DMS114 treated with DMSO at 0.1 percent for 48 hours (cell line): ENCODE measurements around the gene RNF25.

Experiments
- DNase-seq: peaks from one replicate; lab custom pipeline; 2025; ENCODE audit not compliant: unreplicated experiment; lab: John Stamatoyannopoulos, UW

RNF25 gene, protein sequence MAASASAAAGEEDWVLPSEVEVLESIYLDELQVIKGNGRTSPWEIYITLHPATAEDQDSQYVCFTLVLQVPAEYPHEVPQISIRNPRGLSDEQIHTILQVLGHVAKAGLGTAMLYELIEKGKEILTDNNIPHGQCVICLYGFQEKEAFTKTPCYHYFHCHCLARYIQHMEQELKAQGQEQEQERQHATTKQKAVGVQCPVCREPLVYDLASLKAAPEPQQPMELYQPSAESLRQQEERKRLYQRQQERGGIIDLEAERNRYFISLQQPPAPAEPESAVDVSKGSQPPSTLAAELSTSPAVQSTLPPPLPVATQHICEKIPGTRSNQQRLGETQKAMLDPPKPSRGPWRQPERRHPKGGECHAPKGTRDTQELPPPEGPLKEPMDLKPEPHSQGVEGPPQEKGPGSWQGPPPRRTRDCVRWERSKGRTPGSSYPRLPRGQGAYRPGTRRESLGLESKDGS

GRCh38 chr2:218671654-218672566 is at the start of gene RNF25, which contains the start of gene STK36:
TSS of gene RNF25 (minus strand) at chr2:218672002. CDS start at chr2:218671970, 32 bp downstream.
TSS of gene STK36 (plus strand) at chr2:218672086. CDS start at chr2:218672830, 744 bp downstream.
- DNase-seq, result peak; percentile 95

DNA sequence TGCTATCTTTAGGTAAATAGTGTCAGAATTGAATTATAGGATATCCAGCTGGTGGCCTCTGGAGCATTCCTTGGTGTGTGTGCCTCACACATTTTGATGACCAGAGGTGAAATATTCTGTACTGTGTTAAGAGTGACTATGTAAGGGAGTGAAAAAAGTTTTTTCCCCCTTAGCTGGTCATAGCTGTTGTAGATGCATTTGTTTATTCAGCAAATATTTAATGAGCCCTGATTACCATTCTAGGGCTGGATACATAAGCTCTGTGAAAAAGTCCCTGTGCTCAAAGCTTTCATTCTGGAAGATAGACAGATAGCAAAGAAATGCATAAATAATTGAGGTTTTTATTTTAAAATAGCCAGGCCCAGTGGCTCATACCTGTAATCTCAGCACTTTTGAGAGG is 49.7 kb upstream of the RNF25 start:
- no peak for DNase-seq

DNA sequence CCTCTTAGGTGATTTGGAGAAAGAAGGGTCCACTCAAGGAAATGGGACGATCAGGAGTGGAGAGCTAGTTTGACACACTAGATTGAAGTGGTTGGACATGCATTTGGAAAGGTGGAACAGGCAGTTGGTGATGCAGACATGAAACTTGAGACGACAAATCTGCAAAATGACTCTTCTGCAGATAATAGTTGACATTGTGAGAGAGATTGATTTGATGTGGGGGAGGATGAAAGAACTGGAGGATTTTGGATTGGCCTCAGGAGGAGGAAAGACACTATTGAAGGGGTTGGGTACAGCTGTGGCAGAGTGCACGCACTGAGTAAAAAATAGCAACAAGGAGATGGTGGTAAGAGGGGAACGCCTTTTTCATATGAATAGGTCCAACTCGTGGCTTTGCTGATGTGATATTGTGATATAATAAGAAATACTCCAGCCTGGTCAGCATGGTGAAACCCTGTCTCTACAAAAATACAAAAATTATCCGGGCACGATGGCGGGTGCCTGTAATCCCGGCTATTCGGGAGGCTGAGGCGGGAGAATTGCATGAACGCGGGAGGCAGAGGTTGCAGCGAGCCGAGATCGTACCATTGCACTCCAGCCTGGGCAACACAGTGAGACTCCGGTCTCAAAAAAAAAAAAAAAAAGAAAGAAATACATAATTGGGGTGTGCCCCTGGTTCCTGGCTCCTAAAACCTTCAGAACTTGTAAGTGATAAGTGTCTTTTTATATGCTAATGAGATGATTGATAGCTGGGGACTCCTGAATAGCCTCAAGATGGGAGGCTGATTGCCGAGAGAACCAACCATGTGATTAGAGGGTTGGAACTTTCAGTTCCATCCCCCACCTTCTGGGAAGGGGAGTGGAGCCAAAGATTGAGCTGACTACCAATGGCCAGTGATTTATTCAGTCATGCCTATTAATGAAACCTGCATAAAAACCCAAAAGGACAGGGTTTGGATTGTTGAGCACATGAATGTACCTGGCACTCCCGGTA is 48.5 kb upstream of the RNF25 start:
- no peak for DNase-seq

DNA sequence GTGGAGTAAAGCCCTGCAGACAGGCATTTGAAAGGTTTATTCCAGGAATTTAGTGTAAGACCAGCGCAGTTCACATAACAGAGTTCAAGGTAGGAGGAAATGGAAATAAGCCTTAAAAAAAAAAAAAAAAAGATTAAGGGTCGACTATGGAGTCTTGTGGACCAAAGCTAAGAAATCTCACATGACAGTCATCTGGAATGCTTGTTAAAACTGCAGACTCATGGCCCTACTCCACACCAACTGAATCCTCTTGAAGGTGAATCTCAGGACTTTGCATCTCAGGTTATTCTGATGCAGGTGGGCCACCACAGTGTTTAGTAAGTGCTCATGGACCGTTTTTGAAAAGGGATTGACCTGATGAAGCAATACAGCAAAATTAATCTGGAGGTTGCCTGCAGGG is 47.7 kb upstream of the RNF25 start:
- DNase-seq, result no peak

DNA sequence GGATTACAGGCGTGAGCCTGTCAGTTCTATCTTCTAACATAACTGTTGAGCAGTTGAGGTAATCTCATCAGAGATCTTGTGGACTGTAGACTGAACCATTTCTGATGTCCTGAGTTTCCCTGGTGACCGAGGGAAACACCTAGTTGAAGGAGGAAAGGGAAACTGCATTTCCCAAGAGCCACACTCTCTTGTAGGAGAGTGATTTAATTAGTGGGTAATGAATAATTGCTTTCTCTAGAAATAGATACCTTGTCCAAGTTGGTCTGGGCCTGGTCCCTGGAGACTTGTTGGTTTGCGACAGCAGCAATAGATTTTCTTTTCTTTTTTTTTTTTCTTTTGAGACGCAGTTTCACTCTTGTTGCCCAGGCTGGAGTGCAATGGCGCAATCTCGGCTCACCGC is 46.3 kb upstream of the RNF25 start:
- DNase-seq, result no peak

- no peak for DNase-seq
These were observed 45.5 kb upstream of the RNF25 start for GRCh38 chr2:218717262-218717661.

- no peak for DNase-seq
These were observed 44.3 kb upstream of the RNF25 start for GRCh38 chr2:218716070-218716469.

- no peak for DNase-seq
These were observed 42.1 kb upstream of the RNF25 start for GRCh38 chr2:218713922-218714321.

GRCh38 chr2:218711550-218711929 is 39.7 kb upstream of the RNF25 start:
- DNase-seq, result no peak

DNA sequence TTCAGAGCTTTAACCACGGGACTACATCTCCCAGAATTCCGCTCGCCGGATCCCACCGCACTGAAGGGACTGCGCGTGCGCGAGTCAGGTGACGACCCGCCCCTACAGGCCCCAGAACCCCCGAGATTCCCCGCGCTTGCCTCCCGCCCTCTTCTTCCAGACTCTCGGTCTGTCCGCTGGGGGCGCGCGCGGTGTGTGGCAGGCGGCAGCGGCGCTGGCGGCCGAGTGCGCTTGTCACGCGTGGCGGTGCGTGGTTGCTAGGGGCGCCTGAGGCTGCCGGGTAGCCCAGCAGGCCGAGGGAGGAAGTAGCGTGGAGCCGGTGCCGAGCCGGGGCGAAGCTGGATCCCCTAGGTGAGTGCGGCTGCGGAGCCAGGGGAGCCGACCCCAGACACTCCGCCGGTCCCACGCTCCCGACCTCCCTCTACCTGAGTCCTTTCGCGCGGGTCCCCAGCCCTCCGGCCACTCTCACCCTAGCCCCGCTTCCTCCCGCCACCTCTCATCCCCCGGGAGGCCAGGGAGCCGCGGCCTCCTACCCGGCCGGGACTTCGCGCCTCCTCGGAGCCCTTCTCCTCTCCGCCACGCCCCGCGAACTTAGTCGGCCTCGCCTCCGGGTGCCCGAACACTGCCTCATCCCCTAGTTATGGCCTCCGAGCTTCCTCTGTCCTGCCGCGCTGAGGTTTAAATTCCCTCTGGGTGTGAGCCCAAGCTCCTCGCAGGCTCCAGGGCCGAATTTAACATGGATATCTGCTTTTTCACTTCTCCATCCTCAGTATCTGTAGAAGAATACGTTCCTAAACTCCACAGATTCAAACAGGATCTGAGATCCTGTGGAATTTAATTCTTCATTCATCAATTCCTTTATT is 39.1 kb upstream of the RNF25 start, which contains the start of gene TTLL4:
Gene TTLL4 (plus strand): TSS at position 149 of the 863 bp plus-strand sequence. CDS start 26,842 bp downstream, outside the sequence.
- DNase-seq, result peak; percentile 92

- no peak for DNase-seq
These were observed 38.5 kb upstream of the RNF25 start for GRCh38 chr2:218710334-218710686.

DNA sequence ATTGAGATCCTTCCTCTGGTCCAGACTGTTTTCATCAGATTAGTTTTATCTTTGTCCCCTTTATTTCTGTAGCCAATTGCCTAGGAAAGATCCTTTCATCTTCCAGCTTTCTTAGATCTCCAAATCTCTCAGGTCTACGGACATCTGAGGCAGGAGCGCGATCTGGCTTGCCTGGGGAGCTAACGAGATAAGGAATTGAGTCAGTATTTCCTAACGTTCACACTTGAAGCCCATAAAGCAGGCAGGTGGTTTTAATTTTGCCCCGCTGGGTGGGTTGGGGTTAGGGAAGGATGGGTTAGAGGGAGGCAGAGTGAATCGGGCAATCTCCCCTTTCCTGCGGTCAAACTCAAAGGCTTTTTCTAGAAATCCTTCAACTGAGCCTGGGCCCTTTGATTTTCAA is 38.1 kb upstream of the RNF25 start:
- DNase-seq, result no peak

DNA sequence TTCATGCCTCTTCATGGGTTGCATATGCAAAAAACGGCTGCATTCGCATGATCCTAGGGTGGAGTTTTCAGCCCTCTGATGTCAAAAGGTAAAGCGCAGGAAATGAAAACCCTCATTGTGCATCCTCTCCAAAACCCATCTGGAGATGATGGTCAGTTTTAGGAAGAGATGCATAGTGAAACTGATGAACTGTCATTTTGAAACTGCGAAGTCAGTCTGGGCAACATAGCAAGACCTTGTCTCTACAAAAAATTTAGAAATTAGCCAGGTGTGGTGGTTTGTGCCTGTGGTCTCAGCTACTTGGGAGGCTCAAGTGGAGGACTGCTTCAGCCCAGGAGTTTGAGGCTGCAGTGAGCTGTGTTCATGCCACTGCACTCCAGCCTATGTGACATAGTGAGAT is 36.3 kb upstream of the RNF25 start:
- no peak for DNase-seq

GRCh38 chr2:218703341-218703740 is 31.5 kb upstream of the RNF25 start:
- DNase-seq, result no peak

- no peak for DNase-seq
These were observed 30.0 kb upstream of the RNF25 start for GRCh38 chr2:218701806-218702205.

- no peak for DNase-seq
These were observed 27.1 kb upstream of the RNF25 start for GRCh38 chr2:218698885-218699284.

DNA sequence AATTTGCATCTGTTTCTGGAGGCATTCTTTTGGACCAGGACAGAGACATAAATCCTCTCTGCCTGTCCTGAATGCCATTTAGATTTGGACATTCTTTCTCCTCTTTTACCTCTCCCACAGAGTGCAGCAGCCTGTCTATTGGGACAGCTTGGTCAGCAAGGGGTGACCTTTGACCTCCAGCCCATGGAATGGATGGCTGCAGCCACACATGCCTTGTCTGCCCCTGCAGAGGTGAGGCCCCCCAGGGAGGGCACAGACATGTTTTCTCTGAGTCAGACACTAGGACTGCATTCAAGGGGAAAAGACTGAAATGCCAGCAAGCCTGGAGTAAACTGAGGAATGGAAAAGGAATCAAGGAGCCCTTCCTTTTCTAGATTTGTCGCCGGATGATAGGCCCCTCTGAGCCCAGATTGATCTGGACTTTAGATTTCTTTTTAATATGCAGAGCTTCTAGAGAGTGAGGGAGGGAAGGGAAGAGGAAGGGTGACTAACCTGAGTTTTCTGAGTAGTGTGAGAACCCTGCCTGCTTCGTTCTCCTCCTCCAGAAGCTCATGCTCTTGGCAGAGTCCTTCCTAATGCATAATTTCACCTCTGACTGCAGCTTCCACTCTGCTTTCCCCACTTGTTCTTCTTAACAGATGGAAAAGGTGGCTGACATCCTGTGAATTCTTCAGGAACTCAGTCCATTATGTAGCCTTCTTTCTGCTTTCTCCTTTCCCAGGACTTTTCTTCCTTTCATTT is 22.8 kb upstream of the RNF25 start:
- DNase-seq, result no peak

DNA sequence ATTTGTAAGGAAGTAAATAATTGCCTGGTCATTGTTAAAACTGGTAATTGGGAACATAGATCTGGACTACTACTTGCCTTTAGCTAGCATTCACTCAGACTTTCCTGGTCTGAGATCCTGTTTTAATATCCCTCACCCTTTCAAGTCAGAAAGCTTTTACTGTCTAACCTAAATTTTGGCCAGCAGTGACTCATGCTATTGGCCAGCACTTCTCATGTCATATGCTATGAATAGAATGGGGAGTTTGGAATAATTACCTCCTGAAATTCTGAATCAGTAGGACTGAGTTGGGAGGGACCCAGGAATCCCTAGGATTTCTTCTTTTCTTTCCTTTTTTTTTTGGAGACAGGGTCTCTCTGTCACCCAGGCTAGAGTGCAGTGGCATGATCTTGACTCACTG is 19.4 kb upstream of the RNF25 start:
- no peak for DNase-seq
